ENCODE results near the gene INSR.

The INSR gene

DNA sequence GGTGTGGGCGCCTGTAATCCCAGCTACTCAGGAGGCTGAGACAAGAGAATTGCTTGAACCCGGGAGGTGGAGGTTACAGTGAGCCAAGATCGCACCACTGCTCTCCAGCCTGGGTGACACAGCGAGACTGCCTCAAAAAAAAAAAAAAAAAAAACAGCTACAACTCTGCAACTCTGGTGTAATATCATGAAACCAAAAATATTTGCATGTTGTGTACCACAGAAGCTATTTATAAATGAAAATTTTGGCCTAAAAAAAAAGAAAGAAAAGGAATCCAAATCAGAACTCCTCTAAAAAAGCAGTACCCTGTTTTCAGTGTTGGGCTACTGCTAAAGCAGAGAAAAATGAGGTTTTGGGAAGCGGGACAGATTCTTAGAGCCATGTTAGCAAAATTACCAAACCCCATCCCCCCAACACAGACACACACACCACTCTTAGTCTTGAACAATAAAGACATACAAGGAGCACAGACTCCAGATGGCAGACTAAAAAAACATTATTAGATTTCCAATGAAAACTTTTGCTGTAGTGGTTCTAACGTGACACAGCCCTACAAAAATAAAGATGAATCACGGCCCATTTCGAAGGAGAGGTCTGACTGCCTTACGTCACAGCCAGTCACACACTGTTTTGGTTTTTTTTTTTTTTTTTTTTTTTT lies 51.5 kb downstream of the INSR start:
- Histone ChIP-seq H3K27me3 (ENCODE audit: insufficient read depth, low read depth) (no peaks in the 10 kb centered on the region), H2AFZ (ENCODE audit: low read depth) (peak overlapping the region; percentile 22; the same call in 1 of the 2 replicates), H3K4me1 (ENCODE audit: low read depth, poor library complexity, severe bottlenecking) (peaks cover 64% of the 10 kb centered on the region), H3K36me3 (ENCODE audit: insufficient read depth) (no peaks in the 10 kb centered on the region), H3K9ac (peak overlapping the region; percentile 56), H3K4me3 (IDR thresholded peaks at IDR 0.05; ENCODE audit: insufficient read depth, low read depth, low read length) (no peak overlapping the region), H3K4me2 (peak overlapping the region; percentile 48), H3K27ac (peak overlapping the region; percentile 79), H4K20me1 (ENCODE audit: insufficient read depth) (no peaks in the 10 kb centered on the region), H3K79me2 (ENCODE audit: insufficient read depth, low read depth) (peaks cover 64% of the 10 kb centered on the region; the same call in 1 of the 2 replicates)
- no peak for TF ChIP-seq CTCF (conservative IDR thresholded peaks at IDR 0.05; ENCODE audit: low read depth, low read length)

DNA sequence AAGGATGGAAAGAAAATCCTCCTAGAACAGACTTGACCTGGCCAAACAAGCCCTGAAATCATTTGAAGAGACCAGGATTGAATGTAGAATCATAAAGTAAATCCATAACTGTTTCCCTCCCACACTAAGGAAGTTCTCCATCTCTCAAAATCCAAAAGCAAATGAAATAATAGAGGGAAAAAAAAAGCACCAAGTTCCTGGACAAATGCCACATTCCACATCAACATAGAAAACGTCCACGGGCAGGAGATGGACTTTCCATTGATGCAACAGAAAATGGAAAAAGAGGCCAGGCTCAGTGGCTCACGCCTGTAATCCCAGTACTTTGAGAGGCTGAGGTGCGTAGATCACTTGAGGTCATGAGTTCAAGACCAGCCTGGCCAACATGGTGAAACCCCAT lies 56.2 kb downstream of the INSR start:
- no peaks in the 10 kb centered on the region for H3K27me3 ChIP-seq (ENCODE audit: insufficient read depth, low read depth)
- no peak overlapping the region for H3K27ac ChIP-seq
- no peak overlapping the region; the same call in 1 of the 2 replicates for H3K4me2 ChIP-seq
- H4K20me1 ChIP-seq (ENCODE audit: insufficient read depth) = no peaks in the 10 kb centered on the region
- no peak for TF ChIP-seq CTCF (conservative IDR thresholded peaks at IDR 0.05; ENCODE audit: low read depth, low read length)
- peaks cover 48% of the 10 kb centered on the region for H3K4me1 ChIP-seq (ENCODE audit: low read depth, poor library complexity, severe bottlenecking)
- H3K36me3 ChIP-seq (ENCODE audit: insufficient read depth) = no peaks in the 10 kb centered on the region
- H2AFZ ChIP-seq (ENCODE audit: low read depth) = no peak overlapping the region
- no peak overlapping the region for H3K9ac ChIP-seq
- H3K4me3 ChIP-seq (IDR thresholded peaks at IDR 0.05; ENCODE audit: insufficient read depth, low read depth, low read length) = no peak overlapping the region
- H3K79me2 ChIP-seq (ENCODE audit: insufficient read depth, low read depth) = peaks cover 49% of the 10 kb centered on the region

GRCh38 chr19:7236153-7236552 lies 58.1 kb downstream of the INSR start:
- Histone ChIP-seq H2AFZ (ENCODE audit: low read depth) (no peak overlapping the region), H4K20me1 (ENCODE audit: insufficient read depth) (no peaks in the 10 kb centered on the region), H3K27me3 (ENCODE audit: insufficient read depth, low read depth) (no peaks in the 10 kb centered on the region), H3K27ac (no peak overlapping the region), H3K9ac (no peak overlapping the region), H3K79me2 (ENCODE audit: insufficient read depth, low read depth) (peaks cover 43% of the 10 kb centered on the region), H3K4me2 (no peak overlapping the region), H3K36me3 (ENCODE audit: insufficient read depth) (no peaks in the 10 kb centered on the region), H3K4me3 (IDR thresholded peaks at IDR 0.05; ENCODE audit: insufficient read depth, low read depth, low read length) (no peak overlapping the region), H3K4me1 (ENCODE audit: low read depth, poor library complexity, severe bottlenecking) (peaks cover 33% of the 10 kb centered on the region)
- TF ChIP-seq CTCF (conservative IDR thresholded peaks at IDR 0.05; ENCODE audit: low read depth, low read length) = no peak

GRCh38 chr19:7230826-7231225 lies 63.4 kb downstream of the INSR start:
- no peak overlapping the region for H2AFZ ChIP-seq (ENCODE audit: low read depth)
- no peaks in the 10 kb centered on the region for H3K27me3 ChIP-seq (ENCODE audit: insufficient read depth, low read depth)
- no peak overlapping the region for H3K4me3 ChIP-seq (IDR thresholded peaks at IDR 0.05; ENCODE audit: insufficient read depth, low read depth, low read length)
- no peak for TF ChIP-seq CTCF (conservative IDR thresholded peaks at IDR 0.05; ENCODE audit: low read depth, low read length)
- no peaks in the 10 kb centered on the region for H3K36me3 ChIP-seq (ENCODE audit: insufficient read depth)
- no peak overlapping the region for H3K4me2 ChIP-seq
- peaks cover 45% of the 10 kb centered on the region for H3K79me2 ChIP-seq (ENCODE audit: insufficient read depth, low read depth)
- H4K20me1 ChIP-seq (ENCODE audit: insufficient read depth) = no peaks in the 10 kb centered on the region
- H3K4me1 ChIP-seq (ENCODE audit: low read depth, poor library complexity, severe bottlenecking) = peaks cover 27% of the 10 kb centered on the region
- H3K9ac ChIP-seq = no peak overlapping the region
- no peak overlapping the region for H3K27ac ChIP-seq

Measured in KMS-11 (cell line).